Keratinocyte (primary cell): Measurements from ENCODE around the gene UBE2D1.

Experiments used
- CTCF ChIP-seq, 3 experiments: IDR thresholded peaks in 1 of 3; conservative IDR thresholded peaks in 1 of 3; optimal IDR thresholded peaks in 1 of 3; 2 replicates in 2 of 3; 3 replicates in 1 of 3; pipeline versions ENCODE3 to v1.5.1; 2011; ENCODE audit warnings: low read length in 3 of 3, mild to moderate bottlenecking in 3 of 3, moderate library complexity in 2 of 3, control low read depth in 1 of 3, inconsistent platforms in 1 of 3; ENCODE audit not compliant: insufficient read depth in 2 of 3; ENCODE audit errors: extremely low read depth in 1 of 3
- EZH2 ChIP-seq: IDR thresholded peaks from one replicate; pipeline ENCODE4 v1.6.1; 2012; ENCODE audit warnings: inconsistent platforms, mild to moderate bottlenecking, low read length, moderate library complexity

GRCh38 chr10:58409956-58410610, 75.3 kb downstream of the UBE2D1 start:
- no peak for TF ChIP-seq CTCF (optimal IDR thresholded peaks at IDR 0.05 in 1 of 3, IDR thresholded peaks at IDR 0.05 in 1 of 3, conservative IDR thresholded peaks at IDR 0.05 in 1 of 3; ENCODE audit: extremely low read depth in 1 of 3, insufficient read depth in 2 of 3, low read length in 3 of 3)
- no peak for TF ChIP-seq EZH2
